Measurements from ENCODE around the gene NMBR.

DNA sequence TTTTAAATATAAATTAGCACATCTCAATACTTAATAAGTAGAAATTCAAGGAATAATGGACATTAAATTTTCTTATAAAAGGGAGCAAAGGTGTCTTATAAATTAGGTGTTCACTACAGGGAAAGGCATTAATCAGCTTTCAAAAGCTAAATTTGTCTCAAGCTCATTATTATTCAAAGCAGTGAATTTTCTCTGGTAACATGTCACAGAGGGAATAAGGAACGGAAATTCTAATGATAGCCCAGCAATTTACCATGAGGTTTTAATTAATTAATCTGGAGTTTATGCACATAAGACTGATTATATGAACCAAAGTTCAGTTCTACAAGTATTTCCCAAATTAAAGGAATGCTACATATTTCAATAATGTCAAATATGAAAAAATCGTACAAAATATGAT is 29.6 kb downstream of the NMBR start:
- TF ChIP-seq, protein P1, sequence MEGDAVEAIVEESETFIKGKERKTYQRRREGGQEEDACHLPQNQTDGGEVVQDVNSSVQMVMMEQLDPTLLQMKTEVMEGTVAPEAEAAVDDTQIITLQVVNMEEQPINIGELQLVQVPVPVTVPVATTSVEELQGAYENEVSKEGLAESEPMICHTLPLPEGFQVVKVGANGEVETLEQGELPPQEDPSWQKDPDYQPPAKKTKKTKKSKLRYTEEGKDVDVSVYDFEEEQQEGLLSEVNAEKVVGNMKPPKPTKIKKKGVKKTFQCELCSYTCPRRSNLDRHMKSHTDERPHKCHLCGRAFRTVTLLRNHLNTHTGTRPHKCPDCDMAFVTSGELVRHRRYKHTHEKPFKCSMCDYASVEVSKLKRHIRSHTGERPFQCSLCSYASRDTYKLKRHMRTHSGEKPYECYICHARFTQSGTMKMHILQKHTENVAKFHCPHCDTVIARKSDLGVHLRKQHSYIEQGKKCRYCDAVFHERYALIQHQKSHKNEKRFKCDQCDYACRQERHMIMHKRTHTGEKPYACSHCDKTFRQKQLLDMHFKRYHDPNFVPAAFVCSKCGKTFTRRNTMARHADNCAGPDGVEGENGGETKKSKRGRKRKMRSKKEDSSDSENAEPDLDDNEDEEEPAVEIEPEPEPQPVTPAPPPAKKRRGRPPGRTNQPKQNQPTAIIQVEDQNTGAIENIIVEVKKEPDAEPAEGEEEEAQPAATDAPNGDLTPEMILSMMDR (IDR thresholded peaks at IDR 0.05 in 2 of 3, conservative IDR thresholded peaks at IDR 0.05 in 1 of 3; ENCODE audit: borderline replicate concordance in 1 of 3, insufficient read depth in 1 of 3, low read depth in 2 of 3, low read length in 2 of 3), result no peak
- TF ChIP-seq POLR2A (IDR thresholded peaks at IDR 0.05; ENCODE audit: borderline replicate concordance, extremely low read depth, insufficient read depth, insufficient read length) (no peak), EGR1 (IDR thresholded peaks at IDR 0.05; ENCODE audit: low read depth) (no peak)

Data from HCT116 (cell line).